Cardiac septum (tissue), 1 donor: ENCODE measurements around the gene CXXC5. TPM values are rescaled to one million over a fixed set of nuclear protein-coding genes. Genes with fewer than 3 reads are reported as not detected.
A peak's percentile ranks its signal among the peaks of the same experiment; 100 is the strongest.

Experiments used
- DNase-seq: peaks from one replicate; pipeline ENCODE4 v3.0.0-alpha.2; 2020; ENCODE audit warnings: low spot score
- intact Hi-C: fragments of 100-400 bp; cut with DNase I; formaldehyde crosslinking; loops from one replicate; pipeline ENCODE4 v1.14.0; 2022
- total RNA-seq: library from RNA; stranded (reverse); fragmentation: NEBNext Ultra II Directional; extraction: Animal tissue kit (Norgen Biotek cat#: 25700); gene quantifications from one replicate; pipeline ENCODE4 v1.2.1, GENCODE V29; 2021
- donor health status: DM: no; HTN: no; CAD: no.

CXXC5 gene
- total RNA-seq, 1 donor from 2014 or later: 49.3 TPM

- intact Hi-C loops: loop anchor here (1.0 kb wide), 1 partner anchor 10 kb away; no protein-coding TSS in a partner anchor
- DNase-seq: peak; percentile 89
Observed at GRCh38 chr5:139637438-139638089, 10.6 kb upstream of the CXXC5 start.

GRCh38 chr5:139638090-139638735, 9.9 kb upstream of the CXXC5 start:
- intact Hi-C loops: loop anchor here (1.0 kb wide), 1 partner anchor 9 kb away; no protein-coding TSS in a partner anchor
- peak; percentile 90 for DNase-seq

- intact Hi-C loops: loop anchor here (1.0 kb wide), 1 partner anchor 8 kb away; no protein-coding TSS in a partner anchor
- DNase-seq: peak; percentile 51
Observed at GRCh38 chr5:139638736-139639618, 9.2 kb upstream of the CXXC5 start.

GRCh38 chr5:139639619-139640380, 8.3 kb upstream of the CXXC5 start:
- peak; percentile 76 for DNase-seq
- intact Hi-C loops: no loop called here

- DNase-seq: peak; percentile 61
- intact Hi-C loops: no loop called here
Observed at GRCh38 chr5:139640421-139641115, 7.6 kb upstream of the CXXC5 start.

GRCh38 chr5:139641116-139642080, 6.8 kb upstream of the CXXC5 start:
- intact Hi-C loops: no loop called here
- DNase-seq: peak; percentile 51

- peak; percentile 56 for DNase-seq
Observed at GRCh38 chr5:139642213-139642612, 5.9 kb upstream of the CXXC5 start.

GRCh38 chr5:139642891-139643871, 5.0 kb upstream of the CXXC5 start:
- intact Hi-C loops: no loop called here
- DNase-seq: peak; percentile 73

More at GRCh38 chr5:139642213-139642612, 5.9 kb upstream of the CXXC5 start:
- intact Hi-C loops: no loop called here

GRCh38 chr5:139644001-139644456, 4.1 kb upstream of the CXXC5 start:
- intact Hi-C loops: no loop called here
- peak; percentile 53 for DNase-seq

- DNase-seq: peak; percentile 6
- intact Hi-C loops: no loop called here
Observed at GRCh38 chr5:139644646-139645429, 3.3 kb upstream of the CXXC5 start.

- intact Hi-C loops: no loop called here
- peak; percentile 39 for DNase-seq
Observed at GRCh38 chr5:139645430-139645871, 2.7 kb upstream of the CXXC5 start.

- intact Hi-C loops: no loop called here
- DNase-seq: peak; percentile 56
Observed at GRCh38 chr5:139646111-139646510, 2.0 kb upstream of the CXXC5 start.

GRCh38 chr5:139646912-139647505, 1.1 kb upstream of the CXXC5 start:
- intact Hi-C loops: loop anchor here (1.0 kb wide), 1 partner anchor 9 kb away; no protein-coding TSS in a partner anchor
- peak; percentile 63 for DNase-seq

- DNase-seq: peak; percentile 60
- intact Hi-C loops: loop anchor here (1.0 kb wide), 1 partner anchor 9 kb away; no protein-coding TSS in a partner anchor
Observed at GRCh38 chr5:139647506-139648204, 494 bp upstream of the CXXC5 start.
